GM21786 (cell line): ENCODE results near the gene BIRC5.

Experiments used
- ATAC-seq: cut with Tn5 transposase; IDR thresholded peaks from one replicate; pipeline ENCODE4 v1.9.1; 2021; ENCODE audit not compliant: unreplicated experiment

BIRC5 gene

GRCh38 chr17:78183916-78184315, 30.1 kb upstream of the BIRC5 start:
- ATAC-seq: no peak

- no peak for ATAC-seq
These were observed 29.7 kb upstream of the BIRC5 start for GRCh38 chr17:78184351-78184750.

GRCh38 chr17:78184868-78185267, 29.2 kb upstream of the BIRC5 start:
- no peak for ATAC-seq

- ATAC-seq: no peak
These were observed 27.9 kb upstream of the BIRC5 start for GRCh38 chr17:78185981-78186691.

GRCh38 chr17:78186692-78187595, 27.1 kb upstream of the BIRC5 start, which contains the start of the genes AFMID and TK1:
TSS of gene AFMID (plus strand) at chr17:78187362. CDS start at chr17:78187371, 9 bp downstream.
TSS of gene TK1 (minus strand) at chr17:78187052. CDS start at chr17:78186994, 58 bp downstream.
- peak; percentile 85 for ATAC-seq

- ATAC-seq: no peak
These were observed 17.3 kb upstream of the BIRC5 start for GRCh38 chr17:78196716-78197115.

- ATAC-seq: no peak
These were observed 16.8 kb upstream of the BIRC5 start for GRCh38 chr17:78197147-78197832.

GRCh38 chr17:78200451-78200850, 13.6 kb upstream of the BIRC5 start:
- ATAC-seq: no peak

GRCh38 chr17:78202666-78203065, 11.4 kb upstream of the BIRC5 start:
- ATAC-seq: no peak

- ATAC-seq: no peak
These were observed 9.5 kb upstream of the BIRC5 start for GRCh38 chr17:78204387-78205123.

GRCh38 chr17:78205124-78205775, 8.8 kb upstream of the BIRC5 start:
- no peak for ATAC-seq

GRCh38 chr17:78206298-78206697, 7.8 kb upstream of the BIRC5 start:
- ATAC-seq: no peak

GRCh38 chr17:78208486-78208885, 5.6 kb upstream of the BIRC5 start:
- no peak for ATAC-seq

GRCh38 chr17:78210111-78210510, 3.9 kb upstream of the BIRC5 start:
- ATAC-seq: no peak

- no peak for ATAC-seq
These were observed 3.0 kb upstream of the BIRC5 start for GRCh38 chr17:78211032-78211431.

- no peak for ATAC-seq
These were observed 631 bp downstream of the BIRC5 start for GRCh38 chr17:78214706-78215061.

GRCh38 chr17:78219396-78220150, 5.5 kb downstream of the BIRC5 start:
- ATAC-seq: no peak

- no peak for ATAC-seq
These were observed 9.0 kb downstream of the BIRC5 start for GRCh38 chr17:78223061-78223460.

GRCh38 chr17:78223765-78224164, 9.7 kb downstream of the BIRC5 start:
- no peak for ATAC-seq
